ENCODE results near the gene PKD2. TPM values are rescaled to one million over a fixed set of nuclear protein-coding genes. Genes with fewer than 3 reads are reported as not detected.

PKD2 gene
- total and polyA plus RNA-seq, 2 donors, result 9.9 to 11.6 TPM

- Histone ChIP-seq H3K4me1 (ENCODE audit: control insufficient read depth in 2 of 2, insufficient read depth in 2 of 2, low read length in 2 of 2) (peaks cover 0 to 3% of the 10 kb centered on the region in 2 donors), H3K4me3 (ENCODE audit: low read length in 2 of 2) (no peak overlapping the region), H3K27me3 (ENCODE audit: control insufficient read depth in 2 of 2, insufficient read depth in 1 of 2, low read length in 1 of 2) (peaks cover 0 to 6% of the 10 kb centered on the region in 2 donors), H3K27ac (ENCODE audit: low read depth in 1 of 2, low read length in 1 of 2) (no peak overlapping the region), H3K9me3 (ENCODE audit: control insufficient read depth in 2 of 2, insufficient read depth in 1 of 2, low read length in 1 of 2) (no peaks in the 10 kb centered on the region), H3K36me3 (ENCODE audit: control insufficient read depth in 2 of 2, insufficient read depth in 2 of 2, low read length in 1 of 2) (no peaks in the 10 kb centered on the region)
- 81% methylated on average over 4 of the region's 4 CpGs for WGBS
- DNase-seq (ENCODE audit: low read depth in 6 of 9, low spot score in 9 of 9), result no peak
Observed at GRCh38 chr4:88002786-88003185, 4.6 kb upstream of the PKD2 start.

- Histone ChIP-seq H3K27ac (ENCODE audit: low read depth in 1 of 2, low read length in 1 of 2) (no peak overlapping the region), H3K36me3 (ENCODE audit: control insufficient read depth in 2 of 2, insufficient read depth in 2 of 2, low read length in 1 of 2) (no peaks in the 10 kb centered on the region), H3K27me3 (ENCODE audit: control insufficient read depth in 2 of 2, insufficient read depth in 1 of 2, low read length in 1 of 2) (peaks cover 0 to 6% of the 10 kb centered on the region in 2 donors), H3K4me3 (ENCODE audit: low read length in 2 of 2) (no peak overlapping the region), H3K9me3 (ENCODE audit: control insufficient read depth in 2 of 2, insufficient read depth in 1 of 2, low read length in 1 of 2) (no peaks in the 10 kb centered on the region), H3K4me1 (ENCODE audit: control insufficient read depth in 2 of 2, insufficient read depth in 2 of 2, low read length in 2 of 2) (peaks cover 0 to 3% of the 10 kb centered on the region in 2 donors)
- DNase-seq (ENCODE audit: low read depth in 6 of 9, low spot score in 9 of 9), result no peak
- 91% methylated on average over 3 of the region's 3 CpGs for WGBS
Observed at GRCh38 chr4:88003261-88003660, 4.2 kb upstream of the PKD2 start.

- H3K4me3 ChIP-seq (ENCODE audit: low read length in 2 of 2), result no peak overlapping the region
- no peak overlapping the region for H3K27ac ChIP-seq (ENCODE audit: low read depth in 1 of 2, low read length in 1 of 2)
- peaks cover 0 to 6% of the 10 kb centered on the region in 2 donors for H3K27me3 ChIP-seq (ENCODE audit: control insufficient read depth in 2 of 2, insufficient read depth in 1 of 2, low read length in 1 of 2)
- 97% methylated on average over 2 of the region's 2 CpGs for WGBS
- DNase-seq (ENCODE audit: low read depth in 6 of 9, low spot score in 9 of 9), result no peak
- no peaks in the 10 kb centered on the region for H3K9me3 ChIP-seq (ENCODE audit: control insufficient read depth in 2 of 2, insufficient read depth in 1 of 2, low read length in 1 of 2)
- H3K36me3 ChIP-seq (ENCODE audit: control insufficient read depth in 2 of 2, insufficient read depth in 2 of 2, low read length in 1 of 2), result no peaks in the 10 kb centered on the region
- peaks cover 0 to 8% of the 10 kb centered on the region in 2 donors for H3K4me1 ChIP-seq (ENCODE audit: control insufficient read depth in 2 of 2, insufficient read depth in 2 of 2, low read length in 2 of 2)
Observed at GRCh38 chr4:88005076-88005475, 2.4 kb upstream of the PKD2 start.

DNA sequence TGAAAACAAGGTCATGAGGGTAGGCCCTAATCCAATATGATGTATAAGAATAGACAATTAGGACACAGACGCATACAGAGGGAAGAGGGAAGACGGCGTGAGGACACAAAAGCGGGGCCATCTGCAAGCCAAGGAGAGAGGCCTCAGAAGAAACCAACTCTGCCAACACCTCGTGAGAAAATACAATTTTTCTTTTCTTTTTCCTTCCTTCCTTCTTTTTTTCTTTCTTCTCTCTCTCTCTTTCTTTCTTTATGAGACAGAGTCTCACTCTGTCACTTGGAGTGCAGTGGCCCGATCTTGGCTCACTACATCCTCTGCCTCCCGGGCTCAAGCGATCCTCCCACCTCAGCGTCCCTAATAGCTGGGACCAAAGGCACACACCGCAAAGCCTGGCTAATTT lies 1.5 kb upstream of the PKD2 start:
- 98% methylated on average over 10 of the region's 10 CpGs for WGBS
- H3K27ac ChIP-seq (ENCODE audit: low read depth in 1 of 2, low read length in 1 of 2), result no peak overlapping the region

DNA sequence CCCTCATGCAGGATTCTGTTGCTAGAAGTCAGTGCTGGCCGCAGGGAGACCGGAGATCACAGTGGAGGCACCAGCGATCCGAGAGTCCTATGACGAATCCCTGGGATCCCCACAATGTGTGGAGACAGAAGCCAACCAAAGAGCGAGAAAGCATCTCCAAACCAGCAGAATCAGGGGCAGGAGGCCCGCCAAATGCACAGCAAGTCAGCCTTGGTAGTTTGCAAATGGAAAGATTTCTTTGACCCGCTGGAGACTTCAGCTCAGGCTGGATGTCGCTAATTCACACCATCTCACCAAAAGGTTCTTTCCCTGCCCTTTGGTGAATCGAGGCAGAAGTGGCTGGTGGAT lies 505 bp upstream of the PKD2 start:
- Histone ChIP-seq H3K4me1 (ENCODE audit: control insufficient read depth in 2 of 2, insufficient read depth in 2 of 2, low read length in 2 of 2) (peaks cover 4 to 8% of the 10 kb centered on the region in 2 donors), H3K27ac (ENCODE audit: low read depth in 1 of 2, low read length in 1 of 2) (no peak overlapping the region), H3K9me3 (ENCODE audit: control insufficient read depth in 2 of 2, insufficient read depth in 1 of 2, low read length in 1 of 2) (no peaks in the 10 kb centered on the region), H3K4me3 (ENCODE audit: low read length in 2 of 2) (peak overlapping the region; percentile 21 to 92), H3K27me3 (ENCODE audit: control insufficient read depth in 2 of 2, insufficient read depth in 1 of 2, low read length in 1 of 2) (peaks cover 0 to 6% of the 10 kb centered on the region in 2 donors), H3K36me3 (ENCODE audit: control insufficient read depth in 2 of 2, insufficient read depth in 2 of 2, low read length in 1 of 2) (no peaks in the 10 kb centered on the region)
- 74% methylated on average over 10 of the region's 10 CpGs for WGBS
- no peak for DNase-seq (ENCODE audit: low read depth in 6 of 9, low spot score in 9 of 9)

More for the DNA sequence above, 1.5 kb upstream of the PKD2 start:
- Histone ChIP-seq H3K4me1 (ENCODE audit: control insufficient read depth in 2 of 2, insufficient read depth in 2 of 2, low read length in 2 of 2) (peaks cover 4 to 8% of the 10 kb centered on the region in 2 donors), H3K9me3 (ENCODE audit: control insufficient read depth in 2 of 2, insufficient read depth in 1 of 2, low read length in 1 of 2) (no peaks in the 10 kb centered on the region), H3K4me3 (ENCODE audit: low read length in 2 of 2) (no peak overlapping the region), H3K27me3 (ENCODE audit: control insufficient read depth in 2 of 2, insufficient read depth in 1 of 2, low read length in 1 of 2) (peaks cover 0 to 6% of the 10 kb centered on the region in 2 donors), H3K36me3 (ENCODE audit: control insufficient read depth in 2 of 2, insufficient read depth in 2 of 2, low read length in 1 of 2) (no peaks in the 10 kb centered on the region)
- no peak for DNase-seq (ENCODE audit: low read depth in 6 of 9, low spot score in 9 of 9)

- no peaks in the 10 kb centered on the region for H3K36me3 ChIP-seq (ENCODE audit: control insufficient read depth in 2 of 2, insufficient read depth in 2 of 2, low read length in 1 of 2)
- H3K4me3 ChIP-seq (ENCODE audit: low read length in 2 of 2), result peak overlapping the region; percentile 59 to 92
- DNase-seq (ENCODE audit: low read depth in 6 of 9, low spot score in 9 of 9), result peak in 2 of 9 donors; percentile 16 to 50
- H3K27ac ChIP-seq (ENCODE audit: low read depth in 1 of 2, low read length in 1 of 2), result peak overlapping the region in 1 of 2 donors; percentile 42
- peaks cover 4 to 8% of the 10 kb centered on the region in 2 donors for H3K4me1 ChIP-seq (ENCODE audit: control insufficient read depth in 2 of 2, insufficient read depth in 2 of 2, low read length in 2 of 2)
- peaks cover 0 to 6% of the 10 kb centered on the region in 2 donors for H3K27me3 ChIP-seq (ENCODE audit: control insufficient read depth in 2 of 2, insufficient read depth in 1 of 2, low read length in 1 of 2)
- WGBS, result under 1% methylated on average over 51 of the region's 51 CpGs
- no peaks in the 10 kb centered on the region for H3K9me3 ChIP-seq (ENCODE audit: control insufficient read depth in 2 of 2, insufficient read depth in 1 of 2, low read length in 1 of 2)
Observed at GRCh38 chr4:88008122-88008742, 797 bp downstream of the PKD2 start.

DNA sequence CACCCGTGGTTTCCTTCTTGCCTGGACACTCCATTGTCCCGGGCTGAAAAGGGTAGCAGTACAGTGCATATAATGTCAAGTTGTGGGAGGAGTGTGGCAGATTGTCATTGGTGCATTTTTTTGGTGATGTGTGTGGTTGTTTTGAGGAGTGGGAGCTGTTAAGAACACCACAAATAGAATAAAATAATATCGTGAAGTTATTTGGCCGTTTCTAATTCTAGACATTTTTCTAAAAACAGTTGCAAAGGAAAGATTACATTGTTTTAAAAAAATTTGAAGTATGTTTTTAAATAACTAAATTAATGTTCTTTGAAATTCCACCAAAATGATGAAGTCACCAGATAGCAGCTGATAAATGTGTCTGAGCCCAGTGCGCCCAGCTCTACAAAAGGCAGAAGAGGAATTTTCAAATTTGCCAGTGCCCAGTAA lies 1.3 kb downstream of the PKD2 start:
- no peaks in the 10 kb centered on the region for H3K36me3 ChIP-seq (ENCODE audit: control insufficient read depth in 2 of 2, insufficient read depth in 2 of 2, low read length in 1 of 2)
- peaks cover 0 to 6% of the 10 kb centered on the region in 2 donors for H3K27me3 ChIP-seq (ENCODE audit: control insufficient read depth in 2 of 2, insufficient read depth in 1 of 2, low read length in 1 of 2)
- peaks cover 4 to 8% of the 10 kb centered on the region in 2 donors for H3K4me1 ChIP-seq (ENCODE audit: control insufficient read depth in 2 of 2, insufficient read depth in 2 of 2, low read length in 2 of 2)
- WGBS, result 19% methylated on average over 5 of the region's 5 CpGs
- no peaks in the 10 kb centered on the region for H3K9me3 ChIP-seq (ENCODE audit: control insufficient read depth in 2 of 2, insufficient read depth in 1 of 2, low read length in 1 of 2)
- H3K27ac ChIP-seq (ENCODE audit: low read depth in 1 of 2, low read length in 1 of 2), result no peak overlapping the region
- peak in 1 of 9 donors; percentile 41 for DNase-seq (ENCODE audit: low read depth in 6 of 9, low spot score in 9 of 9)
- peak overlapping the region; percentile 59 to 92 for H3K4me3 ChIP-seq (ENCODE audit: low read length in 2 of 2)

DNA sequence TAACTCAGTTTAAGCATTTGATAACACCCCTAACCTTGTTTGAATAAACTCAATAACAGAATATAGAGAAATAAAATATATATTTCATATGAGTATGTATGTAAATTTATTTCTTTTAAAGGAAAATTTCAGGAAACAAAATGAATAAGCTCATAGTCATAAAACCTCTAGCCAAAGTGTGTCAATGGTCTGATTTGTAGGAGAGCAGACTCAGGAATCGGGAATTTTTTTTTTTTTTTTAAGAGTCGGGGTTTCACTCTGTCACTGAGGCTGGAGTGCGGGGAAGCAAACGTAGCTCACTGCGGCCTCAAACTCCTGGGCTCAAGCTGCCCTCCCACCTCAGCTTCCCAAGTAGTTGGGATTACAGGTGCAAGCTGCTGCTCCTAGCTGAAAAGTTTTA lies 2.4 kb downstream of the PKD2 start:
- no peaks in the 10 kb centered on the region for H3K9me3 ChIP-seq (ENCODE audit: control insufficient read depth in 2 of 2, insufficient read depth in 1 of 2, low read length in 1 of 2)
- DNase-seq (ENCODE audit: low read depth in 6 of 9, low spot score in 9 of 9), result no peak
- no peak overlapping the region for H3K27ac ChIP-seq (ENCODE audit: low read depth in 1 of 2, low read length in 1 of 2)
- peaks cover 0 to 6% of the 10 kb centered on the region in 2 donors for H3K27me3 ChIP-seq (ENCODE audit: control insufficient read depth in 2 of 2, insufficient read depth in 1 of 2, low read length in 1 of 2)
- peaks cover 4 to 8% of the 10 kb centered on the region in 2 donors for H3K4me1 ChIP-seq (ENCODE audit: control insufficient read depth in 2 of 2, insufficient read depth in 2 of 2, low read length in 2 of 2)
- H3K4me3 ChIP-seq (ENCODE audit: low read length in 2 of 2), result no peak overlapping the region
- 84% methylated on average over 5 of the region's 5 CpGs for WGBS
- H3K36me3 ChIP-seq (ENCODE audit: control insufficient read depth in 2 of 2, insufficient read depth in 2 of 2, low read length in 1 of 2), result no peaks in the 10 kb centered on the region

DNA sequence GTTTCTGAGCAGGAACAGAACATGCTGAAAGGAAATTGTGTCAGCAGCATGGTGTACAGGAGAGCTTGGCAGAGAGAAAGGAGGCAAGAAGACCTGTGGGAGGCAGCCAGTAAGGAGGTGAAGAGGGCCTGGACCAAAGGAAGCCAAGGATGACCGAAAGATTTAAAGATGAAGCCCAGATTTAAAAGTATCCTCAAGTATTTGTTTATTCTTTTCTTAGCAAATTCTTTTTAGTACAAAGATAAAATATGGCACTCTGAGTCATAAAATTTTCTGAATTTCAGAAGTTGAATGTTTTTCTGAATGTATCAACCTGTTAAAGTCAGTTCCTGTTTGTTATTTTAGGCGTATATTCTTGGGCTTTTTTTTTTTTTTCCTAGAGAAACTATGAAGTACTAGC lies 3.5 kb downstream of the PKD2 start:
- no peak for DNase-seq (ENCODE audit: low read depth in 6 of 9, low spot score in 9 of 9)
- peaks cover 0 to 6% of the 10 kb centered on the region in 2 donors for H3K27me3 ChIP-seq (ENCODE audit: control insufficient read depth in 2 of 2, insufficient read depth in 1 of 2, low read length in 1 of 2)
- no peaks in the 10 kb centered on the region for H3K9me3 ChIP-seq (ENCODE audit: control insufficient read depth in 2 of 2, insufficient read depth in 1 of 2, low read length in 1 of 2)
- no peak overlapping the region for H3K4me3 ChIP-seq (ENCODE audit: low read length in 2 of 2)
- H3K27ac ChIP-seq (ENCODE audit: low read depth in 1 of 2, low read length in 1 of 2), result no peak overlapping the region
- H3K36me3 ChIP-seq (ENCODE audit: control insufficient read depth in 2 of 2, insufficient read depth in 2 of 2, low read length in 1 of 2), result no peaks in the 10 kb centered on the region
- 70% methylated on average over 2 of the region's 2 CpGs for WGBS
- H3K4me1 ChIP-seq (ENCODE audit: control insufficient read depth in 2 of 2, insufficient read depth in 2 of 2, low read length in 2 of 2), result peaks cover 4 to 8% of the 10 kb centered on the region in 2 donors
